Measurements from ENCODE around the gene LRRC75A. TPM values are rescaled to one million over a fixed set of nuclear protein-coding genes. Genes with fewer than 3 reads are reported as not detected.

LRRC75A gene
- total and polyA plus RNA-seq, 2 of the 8 experiments (the other 6 are each of a cell fraction or from before 2014, with no cell fraction given), result 9.7 to 9.9 TPM

DNA sequence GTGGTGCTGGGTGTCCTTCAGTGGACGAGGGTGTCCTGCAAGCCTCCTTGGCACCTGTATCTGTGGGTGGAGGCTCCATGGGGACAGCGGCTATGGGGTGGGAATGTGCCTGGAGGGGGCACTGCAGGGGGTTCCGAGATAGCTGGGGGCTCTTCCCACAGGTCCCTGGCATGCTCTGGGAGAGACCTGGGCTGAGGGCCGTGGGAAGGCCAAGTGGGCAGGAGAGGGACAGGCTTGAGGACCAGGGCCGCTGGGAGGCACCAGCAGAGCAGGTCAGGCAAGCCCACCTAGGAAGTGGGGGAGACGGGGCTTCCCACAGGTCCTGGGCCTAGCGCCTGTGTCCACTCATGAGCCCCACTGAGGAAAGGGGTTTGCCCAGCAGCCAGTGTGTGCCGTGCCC, 9.7 kb downstream of the LRRC75A start:
- CTCF ChIA-PET (ENCODE audit: partially characterized antibody), result interaction anchor here (1.2 to 2.0 kb wide), 3 partner anchors 29 to 43 kb away, joined by 3 to 7 read pairs (median 4); no protein-coding TSS in a partner anchor
- H3K27ac ChIP-seq (ENCODE audit: low read depth, low read length), result no peak overlapping the region

More for the DNA sequence above, 9.7 kb downstream of the LRRC75A start:
- Histone ChIP-seq H4K5ac (ENCODE audit: insufficient read length, low read depth, low read length) (no peak overlapping the region), H4K20me1 (replicated peaks in 1 of 2; ENCODE audit: control insufficient read depth in 1 of 2, insufficient read depth in 2 of 2, low read length in 2 of 2) (peaks cover 0 to 2% of the 10 kb centered on the region in 2 experiments), H3K56ac (replicated peaks; ENCODE audit: insufficient read length, low read depth, low read length) (no peak overlapping the region), H2BK12ac (ENCODE audit: low read depth, low read length) (peak overlapping the region; percentile 39; the same call in 1 of the 2 replicates), H3K4me1 (replicated peaks in 1 of 4; ENCODE audit: control insufficient read depth in 3 of 4, insufficient read depth in 4 of 4, low read length in 3 of 4) (peaks cover 17 to 58% (median 38%) of the 10 kb centered on the region in 4 experiments), H2AFZ (ENCODE audit: low read length) (no peak overlapping the region), H3K9me3 (ENCODE audit: insufficient read depth in 2 of 2, low read depth in 1 of 2, low read length in 1 of 2) (no peaks in the 10 kb centered on the region), H3K36me3 (ENCODE audit: control insufficient read depth in 2 of 4, insufficient read depth in 4 of 4, low read length in 3 of 4) (no peaks in the 10 kb centered on the region), H3K4me3 (ENCODE audit: extremely low read depth in 1 of 4, insufficient read depth in 2 of 4, low read depth in 3 of 4, low read length in 4 of 4) (no peak overlapping the region), H4K91ac (replicated peaks; ENCODE audit: insufficient read length, low read length) (no peak overlapping the region), H3K23ac (ENCODE audit: insufficient read length) (no peak overlapping the region), H4K8ac (ENCODE audit: extremely low read depth, insufficient read depth, low read length) (no peak overlapping the region), H2AK5ac (ENCODE audit: low read depth, low read length) (peak overlapping the region; percentile 89; the same call in 1 of the 2 replicates), H3K79me1 (ENCODE audit: low read depth, low read length) (peaks cover 5% of the 10 kb centered on the region), H3K23me2 (ENCODE audit: low read depth, low read length) (peaks cover 2% of the 10 kb centered on the region; the same call in 1 of the 2 replicates), H3K9ac (replicated peaks in 1 of 4; ENCODE audit: extremely low read depth in 1 of 4, low read depth in 3 of 4, low read length in 3 of 4) (no peak overlapping the region), H3K4me2 (ENCODE audit: insufficient read depth in 1 of 2, low read depth in 2 of 2, low read length in 2 of 2) (no peak overlapping the region), H2BK5ac (ENCODE audit: low read depth, low read length) (no peak overlapping the region), H3K18ac (ENCODE audit: extremely low read depth, low read length) (0 out of 2 replicates have a peak overlapping the region, but pooled peaks have one; percentile 19), H3K14ac (ENCODE audit: insufficient read length) (no peak overlapping the region), H3K79me2 (ENCODE audit: control insufficient read depth in 1 of 2, insufficient read depth in 2 of 2, low read length in 2 of 2) (peaks cover 0 to 9% of the 10 kb centered on the region in 2 experiments; a peak in 1 of 4 replicates), H2BK15ac (ENCODE audit: low read length) (no peak overlapping the region), H2BK20ac (ENCODE audit: low read length) (no peak overlapping the region), H2BK120ac (replicated peaks; ENCODE audit: low read depth, low read length) (no peak overlapping the region), H3K27me3 (replicated peaks in 1 of 4; ENCODE audit: control insufficient read depth in 3 of 4, extremely low read depth in 1 of 4, insufficient read depth in 3 of 4, low read length in 3 of 4) (no peaks in the 10 kb centered on the region), H3K4ac (replicated peaks; ENCODE audit: insufficient read length, low read depth, low read length) (peak overlapping the region; percentile 49)
- no peak for FAIRE-seq
- WGBS, 2 experiments (ENCODE audit: extremely low coverage in 1 of 2, insufficient coverage in 1 of 2, insufficient read length in 1 of 2, insufficient replicate concordance in 2 of 2, low coverage in 1 of 2, low lambda C conversion rate in 2 of 2, missing lambda C conversion rate in 1 of 2), result 87% methylated on average over 7 of the region's 8 CpGs; no CpG with 5 or more reads in 1 of the 2 experiments
- POLR2A ChIA-PET (ENCODE audit: partially characterized antibody), result interaction anchor here (1.2 to 3.8 kb wide), 4 partner anchors 29 to 48 kb away, joined by 3 to 14 read pairs (median 4); no protein-coding TSS in a partner anchor
- DNase-seq (ENCODE audit: low read depth in 1 of 2, low spot score in 2 of 2), result no peak

Data from H1 (cell line).